K562 (cell line): ENCODE results near the gene SLC2A4. TPM values are rescaled to one million over a fixed set of nuclear protein-coding genes. Genes with fewer than 3 reads are reported as not detected.
A peak's percentile ranks its signal among the peaks of the same experiment; 100 is the strongest.

Experiments
- CREM ChIP-seq: IDR thresholded peaks from 2 replicates; pipeline ENCODE4 v1.6.1; 2014; ENCODE audit warnings: antibody characterized with exemption, low read depth
- DACH1 ChIP-seq: fragments of 450-650 bp; IDR thresholded peaks from 2 replicates; pipeline ENCODE4 v1.6.1; 2018; ENCODE audit not compliant: partially characterized antibody
- E2F6 ChIP-seq, 2 experiments: IDR thresholded peaks; 2 replicates each; pipeline ENCODE4 v1.6.1; 2011; ENCODE audit warnings: borderline replicate concordance in 1 of 2, control low read depth in 1 of 2, low read depth in 1 of 2, low read length in 1 of 2, mild to moderate bottlenecking in 1 of 2, mixed read lengths in 1 of 2, moderate library complexity in 1 of 2; ENCODE audit not compliant: insufficient read depth in 1 of 2, insufficient read length in 1 of 2, poor library complexity in 1 of 2, severe bottlenecking in 1 of 2; ENCODE audit errors: extremely low read depth in 1 of 2
- HDAC2 ChIP-seq: fragments of 450-650 bp; IDR thresholded peaks from 2 replicates; pipeline ENCODE4 v1.6.1; 2016; ENCODE audit warnings: mild to moderate bottlenecking
- KAT7 ChIP-seq: sonication (generic); formaldehyde crosslinking; IDR thresholded peaks from 2 replicates; pipeline ENCODE4 v1.8.0; 2022; ENCODE audit warnings: missing genetic modification reagents, mild to moderate bottlenecking, borderline replicate concordance
- L3MBTL2 ChIP-seq: fragments of 450-650 bp; IDR thresholded peaks from 2 replicates; pipeline ENCODE4 v1.6.1; 2016; ENCODE audit warnings: mild to moderate bottlenecking, moderate library complexity
- PHF8 ChIP-seq: fragments of 200-600 bp; sonication (generic); IDR thresholded peaks from 2 replicates; pipeline ENCODE4 v1.6.1; 2012; ENCODE audit warnings: mixed run types, mild to moderate bottlenecking, inconsistent platforms, low read length, moderate library complexity, borderline replicate concordance
- PURB ChIP-seq: sonication (generic); formaldehyde crosslinking; IDR thresholded peaks from 2 replicates; pipeline ENCODE4 v1.9.0; 2021; ENCODE audit warnings: low read depth, mild to moderate bottlenecking, missing genetic modification reagents
- RBFOX2 ChIP-seq: fragments of 200-400 bp; formaldehyde crosslinking; IDR thresholded peaks from 2 replicates; pipeline ENCODE4 v1.6.1; 2017; ENCODE audit warnings: low read depth, mild to moderate bottlenecking, low read length, moderate library complexity
- RBM22 ChIP-seq: fragments of 200-400 bp; formaldehyde crosslinking; IDR thresholded peaks from 2 replicates; pipeline ENCODE4 v1.6.1; 2018; ENCODE audit warnings: low read length, low read depth; ENCODE audit not compliant: poor library complexity, severe bottlenecking
- USF1 ChIP-seq: sonication (generic); formaldehyde crosslinking; IDR thresholded peaks from 2 replicates; pipeline ENCODE4 v1.9.0; 2022; ENCODE audit warnings: mild to moderate bottlenecking, missing genetic modification reagents
- VEZF1 ChIP-seq: fragments of 200-800 bp; sonication (Bioruptor generic); IDR thresholded peaks from 2 replicates; pipeline ENCODE4 v1.6.1; 2017; ENCODE audit warnings: missing genetic modification characterization, missing compliant biosample characterization
- ZNF764 ChIP-seq: fragments of 250-450 bp; sonication (Bioruptor Pico); IDR thresholded peaks from 2 replicates; pipeline ENCODE4 v1.4.0; 2020; ENCODE audit warnings: low read depth, mild to moderate bottlenecking, moderate library complexity
- polyA plus RNA-seq, 8 experiments: library from polyadenylated mRNA; depleted of rRNA in 4 of 8; stranded (reverse) in 5 of 8; unstranded in 3 of 8; fragments of >200 nt; fragmentation: Nextera tagmentation in 2 of 8; fragmentation: Illumina TruSeq in 1 of 8; extraction: Ambion mirVana in 2 of 8; extraction: Trizol in 1 of 8; gene quantifications; 2 replicates each; pipeline versions ENCODE4 v1.2.1 to v1.2.3, GENCODE V29; 2011 to 2014; ENCODE audit warnings: inconsistent platforms in 1 of 8, missing spikeins in 1 of 8
- total RNA-seq, 7 experiments: library from RNA; depleted of rRNA in 6 of 7; stranded (reverse); fragments of >200 nt in 6 of 7; fragmentation: Illumina TruSeq in 2 of 7; extraction: Trizol in 2 of 7; gene quantifications; 2 replicates each; pipeline versions ENCODE4 v1.2.1 to v1.2.3, GENCODE V29; 2011 to 2021; ENCODE audit warnings: low replicate concordance in 1 of 7
- TF ChIP-seq, protein P1 (sequence below): fragments of 450-650 bp; IDR thresholded peaks from 2 replicates; pipeline ENCODE4 v1.6.1; 2016; ENCODE audit warnings: antibody characterized with exemption
- TF ChIP-seq, protein P2 (sequence below): sonication (generic); formaldehyde crosslinking; IDR thresholded peaks from 2 replicates; pipeline ENCODE4 v1.8.0; 2023; ENCODE audit warnings: mild to moderate bottlenecking, missing genetic modification reagents

The SLC2A4 gene
- total and polyA plus RNA-seq, 9 of the 15 experiments (the other 6 are each of a cell fraction or from before 2014, with no cell fraction given), result 0.74 to 3.5 (median 1.6) TPM

DNA sequence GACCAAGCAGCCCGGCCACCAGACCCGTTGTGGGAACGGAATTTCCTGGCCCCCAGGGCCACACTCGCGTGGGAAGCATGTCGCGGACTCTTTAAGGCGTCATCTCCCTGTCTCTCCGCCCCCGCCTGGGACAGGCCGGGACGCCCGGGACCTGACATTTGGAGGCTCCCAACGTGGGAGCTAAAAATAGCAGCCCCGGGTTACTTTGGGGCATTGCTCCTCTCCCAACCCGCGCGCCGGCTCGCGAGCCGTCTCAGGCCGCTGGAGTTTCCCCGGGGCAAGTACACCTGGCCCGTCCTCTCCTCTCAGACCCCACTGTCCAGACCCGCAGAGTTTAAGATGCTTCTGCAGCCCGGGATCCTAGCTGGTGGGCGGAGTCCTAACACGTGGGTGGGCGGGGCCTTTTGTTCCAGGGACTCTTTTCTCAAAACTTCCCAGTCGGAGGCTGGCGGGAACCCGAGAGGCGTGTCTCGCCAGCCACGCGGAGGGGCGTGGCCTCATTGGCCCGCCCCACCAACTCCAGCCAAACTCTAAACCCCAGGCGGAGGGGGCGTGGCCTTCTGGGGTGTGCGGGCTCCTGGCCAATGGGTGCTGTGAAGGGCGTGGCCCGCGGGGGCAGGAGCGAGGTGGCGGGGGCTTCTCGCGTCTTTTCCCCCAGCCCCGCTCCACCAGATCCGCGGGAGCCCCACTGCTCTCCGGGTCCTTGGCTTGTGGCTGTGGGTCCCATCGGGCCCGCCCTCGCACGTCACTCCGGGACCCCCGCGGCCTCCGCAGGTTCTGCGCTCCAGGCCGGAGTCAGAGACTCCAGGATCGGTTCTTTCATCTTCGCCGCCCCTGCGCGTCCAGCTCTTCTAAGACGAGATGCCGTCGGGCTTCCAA lies at the start of gene SLC2A4 (continued):
- TF ChIP-seq, protein P1, sequence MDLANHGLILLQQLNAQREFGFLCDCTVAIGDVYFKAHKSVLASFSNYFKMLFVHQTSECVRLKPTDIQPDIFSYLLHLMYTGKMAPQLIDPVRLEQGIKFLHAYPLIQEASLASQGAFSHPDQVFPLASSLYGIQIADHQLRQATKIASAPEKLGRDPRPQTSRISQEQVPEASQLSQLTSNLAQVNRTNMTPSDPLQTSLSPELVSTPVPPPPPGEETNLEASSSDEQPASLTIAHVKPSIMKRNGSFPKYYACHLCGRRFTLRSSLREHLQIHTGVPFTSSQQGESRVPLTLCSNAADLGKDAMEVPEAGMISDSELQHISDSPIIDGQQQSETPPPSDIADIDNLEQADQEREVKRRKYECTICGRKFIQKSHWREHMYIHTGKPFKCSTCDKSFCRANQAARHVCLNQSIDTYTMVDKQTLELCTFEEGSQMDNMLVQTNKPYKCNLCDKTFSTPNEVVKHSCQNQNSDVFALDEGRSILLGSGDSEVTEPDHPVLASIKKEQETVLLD, result 0 out of 2 replicates have a peak, but pooled peaks have one; percentile 8
- TF ChIP-seq HDAC2 (0 out of 2 replicates have a peak, but pooled peaks have one; percentile 48), PHF8 (peak; percentile 39; the same call in 1 of the 2 replicates), KAT7 (CRISPR knock-in tag) (0 out of 2 replicates have a peak, but pooled peaks have one; percentile 12), ZNF764 (no peak), E2F6 (IDR thresholded peaks at IDR 0.05; ENCODE audit: borderline replicate concordance in 1 of 2, extremely low read depth in 1 of 2, insufficient read depth in 1 of 2, insufficient read length in 1 of 2, low read depth in 1 of 2, low read length in 1 of 2, poor library complexity in 1 of 2, severe bottlenecking in 1 of 2) (peak; percentile 66 to 94), USF1 (CRISPR knock-in tag) (peak; percentile 46; the same call in 1 of the 2 replicates), PURB (no peak), RBFOX2 (peak; percentile 56), CREM (peak; percentile 16; the same call in 1 of the 2 replicates), DACH1 (no peak), VEZF1 (peak; percentile 56), RBM22 (no peak), L3MBTL2 (peak; percentile 38)
- TF ChIP-seq, protein P2, sequence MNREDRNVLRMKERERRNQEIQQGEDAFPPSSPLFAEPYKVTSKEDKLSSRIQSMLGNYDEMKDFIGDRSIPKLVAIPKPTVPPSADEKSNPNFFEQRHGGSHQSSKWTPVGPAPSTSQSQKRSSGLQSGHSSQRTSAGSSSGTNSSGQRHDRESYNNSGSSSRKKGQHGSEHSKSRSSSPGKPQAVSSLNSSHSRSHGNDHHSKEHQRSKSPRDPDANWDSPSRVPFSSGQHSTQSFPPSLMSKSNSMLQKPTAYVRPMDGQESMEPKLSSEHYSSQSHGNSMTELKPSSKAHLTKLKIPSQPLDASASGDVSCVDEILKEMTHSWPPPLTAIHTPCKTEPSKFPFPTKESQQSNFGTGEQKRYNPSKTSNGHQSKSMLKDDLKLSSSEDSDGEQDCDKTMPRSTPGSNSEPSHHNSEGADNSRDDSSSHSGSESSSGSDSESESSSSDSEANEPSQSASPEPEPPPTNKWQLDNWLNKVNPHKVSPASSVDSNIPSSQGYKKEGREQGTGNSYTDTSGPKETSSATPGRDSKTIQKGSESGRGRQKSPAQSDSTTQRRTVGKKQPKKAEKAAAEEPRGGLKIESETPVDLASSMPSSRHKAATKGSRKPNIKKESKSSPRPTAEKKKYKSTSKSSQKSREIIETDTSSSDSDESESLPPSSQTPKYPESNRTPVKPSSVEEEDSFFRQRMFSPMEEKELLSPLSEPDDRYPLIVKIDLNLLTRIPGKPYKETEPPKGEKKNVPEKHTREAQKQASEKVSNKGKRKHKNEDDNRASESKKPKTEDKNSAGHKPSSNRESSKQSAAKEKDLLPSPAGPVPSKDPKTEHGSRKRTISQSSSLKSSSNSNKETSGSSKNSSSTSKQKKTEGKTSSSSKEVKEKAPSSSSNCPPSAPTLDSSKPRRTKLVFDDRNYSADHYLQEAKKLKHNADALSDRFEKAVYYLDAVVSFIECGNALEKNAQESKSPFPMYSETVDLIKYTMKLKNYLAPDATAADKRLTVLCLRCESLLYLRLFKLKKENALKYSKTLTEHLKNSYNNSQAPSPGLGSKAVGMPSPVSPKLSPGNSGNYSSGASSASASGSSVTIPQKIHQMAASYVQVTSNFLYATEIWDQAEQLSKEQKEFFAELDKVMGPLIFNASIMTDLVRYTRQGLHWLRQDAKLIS, result 0 out of 2 replicates have a peak, but pooled peaks have one; percentile 10
